Stimulated activated CD8-positive, alpha-beta memory T cell treated with anti-CD3 and anti-CD28 coated beads, Interleukin-7, amount 100 ng/mL, for 48 hours (primary cell): ENCODE results near the gene BABAM2.
"Not testable (repeated sequence)": the region's sequence is repeated elsewhere in the genome, so short reads cannot be mapped to it uniquely, and the experiment has no call there.

Source experiments
- DNase-seq, 2 donors: peaks; one replicate each; pipeline ENCODE4 v3.0.0-alpha.2; 2020; ENCODE audit warnings: low read depth in 1 of 2; ENCODE audit errors: extremely low read depth in 1 of 2

BABAM2 gene

GRCh38 chr2:28227498-28227897 is 337.0 kb downstream of the BABAM2 start:
- DNase-seq: no peak

- DNase-seq: no peak
These were observed 338.0 kb downstream of the BABAM2 start for GRCh38 chr2:28228434-28228995.

- no peak for DNase-seq
These were observed 340.6 kb downstream of the BABAM2 start for GRCh38 chr2:28231110-28231631.

DNA sequence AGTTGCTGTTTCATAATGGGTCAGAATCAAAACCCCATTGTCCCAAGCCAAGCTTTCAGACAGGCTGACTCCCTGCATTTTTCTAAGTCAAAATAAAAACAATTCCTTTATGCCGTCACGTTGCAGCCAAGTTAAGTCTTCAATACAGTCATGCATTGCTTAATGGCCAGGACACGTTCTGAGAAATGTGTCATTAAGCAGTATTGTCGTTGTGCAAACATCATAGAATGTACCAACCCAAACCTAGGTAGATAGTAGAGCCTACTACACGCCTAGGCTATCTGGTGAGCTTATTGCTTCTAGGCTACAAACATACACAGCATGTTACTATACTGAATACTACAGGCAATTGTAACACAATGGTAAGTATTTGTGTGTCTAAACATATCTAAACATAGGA is 341.8 kb downstream of the BABAM2 start:
- no peak for DNase-seq

DNA sequence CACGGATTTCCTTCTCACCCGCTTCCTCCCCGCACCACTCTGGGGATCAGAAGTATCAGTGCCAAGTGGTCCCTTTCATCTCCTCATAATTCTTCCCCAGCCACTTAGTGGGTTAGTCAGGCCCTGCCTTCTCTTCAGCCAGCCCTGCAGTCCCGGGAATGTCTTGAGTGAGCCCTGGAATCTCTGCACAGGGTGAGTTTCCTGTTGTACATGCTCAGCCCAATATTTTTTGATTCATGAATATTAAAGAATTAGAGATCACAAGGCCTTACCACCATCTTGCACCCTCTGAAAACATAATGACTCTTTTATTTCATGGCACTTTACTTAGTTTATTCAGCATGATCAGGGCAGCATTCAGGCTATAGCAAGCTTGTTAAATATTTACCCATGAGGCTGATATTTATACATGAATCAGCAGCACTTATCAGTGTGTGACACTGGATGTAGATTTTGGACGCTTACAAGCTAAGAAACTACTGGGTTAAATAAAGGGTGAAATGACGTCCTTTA is 342.7 kb downstream of the BABAM2 start:
- DNase-seq: no peak

GRCh38 chr2:28234807-28235206 is 344.3 kb downstream of the BABAM2 start:
- DNase-seq: no peak

GRCh38 chr2:28239207-28239606 is 348.7 kb downstream of the BABAM2 start:
- DNase-seq: no peak

GRCh38 chr2:28240937-28241336 is 350.4 kb downstream of the BABAM2 start:
- DNase-seq: no peak

DNA sequence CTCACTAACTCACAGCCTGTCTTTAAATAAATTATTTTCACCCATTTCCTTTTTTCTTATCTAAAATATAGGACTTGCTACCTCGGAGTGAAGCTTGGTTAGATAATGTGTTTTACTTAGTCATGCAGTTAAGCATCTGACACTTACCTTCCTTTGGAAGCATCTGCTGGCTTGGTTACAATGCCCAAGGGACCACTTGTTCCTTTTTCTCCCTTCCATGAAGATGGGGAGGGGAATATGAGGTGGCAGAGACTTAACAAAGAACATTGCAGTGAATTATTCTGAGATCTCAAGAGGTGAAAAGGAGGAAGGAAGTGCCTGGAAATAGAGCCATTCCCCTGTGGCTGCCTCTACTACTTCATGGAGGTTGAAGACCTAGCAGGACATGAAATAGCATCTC is 356.8 kb downstream of the BABAM2 start:
- no peak for DNase-seq

DNA sequence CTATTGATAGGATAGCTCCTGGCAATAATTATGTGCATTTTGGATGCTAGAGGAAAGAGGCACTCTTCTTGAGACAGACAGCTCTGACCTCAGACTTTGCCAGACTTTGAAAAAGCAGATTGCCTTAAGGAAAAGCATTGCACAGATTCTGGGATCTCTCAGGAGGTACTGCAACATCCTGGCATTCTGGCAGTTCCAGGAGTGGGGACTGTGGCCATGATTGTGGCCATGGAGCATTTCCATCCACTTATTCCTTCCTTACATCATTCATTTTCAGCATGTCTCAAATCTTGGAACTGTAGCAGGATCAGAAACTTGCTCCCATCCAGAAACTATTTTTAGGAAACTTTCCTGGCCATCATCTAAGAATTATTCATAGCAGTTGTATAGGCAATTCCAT is 357.2 kb downstream of the BABAM2 start:
- no peak for DNase-seq

DNA sequence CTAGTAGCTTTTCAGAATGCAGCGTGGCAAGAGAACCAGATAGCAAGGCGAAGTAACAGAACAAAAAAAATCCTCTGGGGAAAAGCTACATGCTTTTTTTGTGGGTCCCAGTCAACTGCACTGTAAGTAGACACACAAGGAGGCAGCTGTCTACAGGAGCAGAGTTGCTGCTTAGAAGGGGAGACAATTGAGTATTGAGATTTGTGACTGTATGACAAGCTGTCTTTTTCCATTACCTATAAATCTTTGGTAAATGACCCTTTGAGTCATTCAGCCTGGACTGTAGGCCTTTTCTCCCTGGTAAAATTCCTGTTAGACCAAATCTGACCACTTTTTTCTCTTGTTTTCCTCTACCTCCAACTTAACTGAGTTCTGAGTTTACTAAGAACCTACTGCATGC is 358.0 kb downstream of the BABAM2 start:
- no peak for DNase-seq

DNA sequence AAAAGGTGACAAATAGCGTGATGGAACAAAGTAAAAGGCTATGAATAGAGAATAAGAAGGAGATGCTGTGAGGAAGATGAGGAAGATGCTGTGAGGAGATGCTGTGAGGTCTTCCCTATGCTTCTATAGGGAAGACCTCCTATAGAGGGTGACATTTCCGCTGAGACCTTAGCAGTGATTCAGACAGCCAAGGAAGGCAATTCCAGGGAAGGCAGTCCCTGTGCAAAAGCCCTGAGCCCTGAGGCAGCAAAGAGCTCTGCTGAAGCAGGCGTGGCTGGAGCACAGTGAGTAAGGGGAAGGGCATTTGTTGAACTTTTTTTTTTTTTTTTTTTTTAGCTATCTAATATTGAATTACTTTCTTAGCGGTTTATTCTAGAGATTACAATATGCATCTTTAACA is 359.5 kb downstream of the BABAM2 start:
- DNase-seq: no peak

- DNase-seq: peak in 1 of 2 donors; percentile 5
These were observed 360.8 kb downstream of the BABAM2 start for GRCh38 chr2:28251337-28251736.

GRCh38 chr2:28252311-28252710 is 361.8 kb downstream of the BABAM2 start:
- peak in 1 of 2 donors; percentile 34 for DNase-seq

DNA sequence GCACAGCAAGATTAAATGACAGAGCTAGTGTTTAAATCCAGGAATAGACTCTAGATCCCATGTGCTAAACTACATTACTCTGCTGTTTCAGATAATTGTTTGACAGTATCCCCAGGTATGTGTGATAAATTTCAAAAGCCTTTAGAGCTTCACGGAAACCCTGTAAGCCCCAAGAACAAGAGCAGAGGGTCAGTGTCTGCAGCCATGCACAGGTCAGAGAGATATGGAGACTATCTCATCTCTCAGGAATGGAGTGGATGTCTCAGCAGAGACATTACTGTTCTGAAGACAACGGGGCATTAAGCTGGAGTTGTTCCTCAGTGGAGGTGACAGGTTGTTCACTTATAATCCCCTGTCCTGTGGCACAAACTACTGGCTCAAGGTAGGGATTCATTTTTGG is 363.0 kb downstream of the BABAM2 start:
- no peak for DNase-seq

DNA sequence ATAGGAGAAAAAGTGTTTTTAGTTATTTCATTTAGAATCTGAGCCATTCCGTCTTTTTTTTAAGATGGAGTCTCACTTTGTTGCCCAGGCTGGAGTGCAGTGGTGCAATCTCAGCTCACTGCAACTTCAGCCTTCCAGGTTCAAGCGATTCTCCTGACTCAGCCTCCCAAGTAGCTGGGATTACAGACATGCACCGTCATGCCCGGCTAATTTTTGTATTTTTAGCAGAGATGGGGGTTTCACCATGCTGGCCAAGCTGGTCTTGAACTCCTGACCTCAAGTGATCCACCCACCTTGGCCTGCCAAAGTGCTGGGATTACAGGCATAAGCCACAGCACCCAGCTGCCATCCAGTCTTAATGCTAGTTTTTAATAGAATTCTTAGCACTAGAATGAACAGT is 364.7 kb downstream of the BABAM2 start:
- not testable (repeated sequence) for DNase-seq

GRCh38 chr2:28257182-28257581 is 366.7 kb downstream of the BABAM2 start:
- DNase-seq: no peak

DNA sequence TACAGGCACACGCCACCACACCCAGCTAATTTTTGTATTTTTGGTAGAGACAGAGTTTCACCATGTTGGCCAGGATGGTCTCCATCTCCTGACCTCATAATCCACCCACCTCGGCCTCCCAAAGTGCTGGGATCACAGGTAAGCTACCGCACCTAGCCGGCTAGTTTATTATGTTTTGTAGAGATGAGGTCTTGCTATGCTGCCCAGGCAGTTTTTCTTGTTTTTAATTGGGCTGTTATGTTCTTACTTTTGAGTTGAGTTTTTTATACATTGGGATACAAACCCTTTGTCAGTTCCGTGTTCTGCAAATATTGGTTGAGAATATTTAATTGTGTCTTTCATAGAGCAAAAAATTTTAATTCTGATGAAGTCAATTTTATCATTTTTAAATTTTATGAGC is 368.7 kb downstream of the BABAM2 start:
- DNase-seq: not testable (repeated sequence)

GRCh38 chr2:28263690-28264089 is 373.2 kb downstream of the BABAM2 start:
- no peak for DNase-seq

- DNase-seq: no peak
These were observed 376.8 kb downstream of the BABAM2 start for GRCh38 chr2:28267282-28267681.

DNA sequence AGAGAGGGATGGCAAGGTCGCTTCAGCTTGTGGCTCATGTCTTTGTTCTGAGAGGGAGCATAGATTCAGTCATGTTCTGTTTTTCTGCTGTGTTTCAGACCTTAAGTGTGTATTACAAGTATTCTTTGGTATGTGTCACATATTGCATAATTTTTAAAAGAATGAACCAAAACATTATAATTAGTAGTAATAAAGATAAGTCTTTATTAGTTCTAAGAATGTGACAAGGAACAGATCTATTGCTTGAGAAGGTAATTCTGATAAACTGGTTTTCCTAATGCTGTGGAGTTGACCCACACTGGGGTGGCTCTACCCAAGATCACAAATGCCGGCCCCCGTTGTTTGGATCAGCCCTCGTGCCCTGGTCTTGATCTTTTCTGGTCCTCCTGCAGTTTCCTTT is 377.9 kb downstream of the BABAM2 start:
- DNase-seq: no peak

- DNase-seq: no peak
These were observed 378.7 kb downstream of the BABAM2 start for GRCh38 chr2:28269019-28269784.
